ENCODE measurements around the gene MPZL3. TPM values are rescaled to one million over a fixed set of nuclear protein-coding genes. Genes with fewer than 3 reads are reported as not detected.

Gene MPZL3
- total and polyA plus RNA-seq, 2 experiments from 2014 or later = 0.92 to 2.9 TPM

DNA sequence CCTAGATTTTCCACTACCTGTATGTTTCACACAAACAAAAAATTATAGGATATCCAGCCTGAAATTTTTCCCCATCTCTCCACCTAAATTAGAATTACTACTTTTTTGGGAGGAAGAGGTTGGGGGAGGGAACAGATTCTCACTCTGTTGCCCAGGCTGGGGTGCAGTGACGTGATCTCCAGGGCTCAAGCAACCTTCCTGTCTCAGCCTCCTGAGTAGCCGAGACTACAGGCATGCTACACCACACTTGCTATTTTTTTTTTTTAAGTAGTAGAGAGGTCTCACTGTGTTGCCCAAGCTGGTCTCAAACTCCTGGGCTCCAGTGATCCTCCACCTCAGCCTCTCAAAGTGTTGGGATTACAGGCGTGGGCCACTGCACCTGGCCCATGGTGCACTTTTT is 36.9 kb downstream of the MPZL3 start:
- peaks cover 10% of the 10 kb centered on the region for H3K27me3 Mint-ChIP-seq (ENCODE audit: insufficient read depth, low read depth, poor library complexity)
- H3K27ac Mint-ChIP-seq = no peak overlapping the region
- peaks cover 43% of the 10 kb centered on the region for H3K4me1 ChIP-seq (ENCODE audit: insufficient read depth)
- no peaks in the 10 kb centered on the region for H4K20me1 ChIP-seq (replicated peaks; ENCODE audit: insufficient read depth)
- no peak overlapping the region for H3K4me2 ChIP-seq
- ATAC-seq (no peak), DNase-seq (ENCODE audit: low spot score) (no peak)
- H3K27me3 ChIP-seq (ENCODE audit: insufficient read depth) = no peaks in the 10 kb centered on the region
- H3K9me3 Mint-ChIP-seq = no peaks in the 10 kb centered on the region
- H3K27ac ChIP-seq (ENCODE audit: low read depth) = no peak overlapping the region
- H3K4me1 Mint-ChIP-seq = peaks cover 46% of the 10 kb centered on the region
- no peak overlapping the region for H2AFZ ChIP-seq
- no peaks in the 10 kb centered on the region for H3K36me3 Mint-ChIP-seq (ENCODE audit: low read depth)
- H3K9me2 ChIP-seq (ENCODE audit: insufficient read depth) = peaks cover 4% of the 10 kb centered on the region; the same call in 1 of the 2 replicates
- no peaks in the 10 kb centered on the region for H3F3A ChIP-seq (replicated peaks; ENCODE audit: low read depth)
- H3K79me2 ChIP-seq (replicated peaks; ENCODE audit: insufficient read depth) = no peaks in the 10 kb centered on the region
- H3K36me3 ChIP-seq (ENCODE audit: insufficient read depth) = no peaks in the 10 kb centered on the region
- no peak overlapping the region for H3K4me3 Mint-ChIP-seq
- no peak overlapping the region for H3K4me3 ChIP-seq
- TF ChIP-seq EZH2 (IDR thresholded peaks at IDR 0.05; ENCODE audit: low read depth, unreplicated experiment) (no peak), POLR2AphosphoS5 (IDR thresholded peaks at IDR 0.05; ENCODE audit: low read depth) (no peak)
- TF ChIP-seq, protein P1, sequence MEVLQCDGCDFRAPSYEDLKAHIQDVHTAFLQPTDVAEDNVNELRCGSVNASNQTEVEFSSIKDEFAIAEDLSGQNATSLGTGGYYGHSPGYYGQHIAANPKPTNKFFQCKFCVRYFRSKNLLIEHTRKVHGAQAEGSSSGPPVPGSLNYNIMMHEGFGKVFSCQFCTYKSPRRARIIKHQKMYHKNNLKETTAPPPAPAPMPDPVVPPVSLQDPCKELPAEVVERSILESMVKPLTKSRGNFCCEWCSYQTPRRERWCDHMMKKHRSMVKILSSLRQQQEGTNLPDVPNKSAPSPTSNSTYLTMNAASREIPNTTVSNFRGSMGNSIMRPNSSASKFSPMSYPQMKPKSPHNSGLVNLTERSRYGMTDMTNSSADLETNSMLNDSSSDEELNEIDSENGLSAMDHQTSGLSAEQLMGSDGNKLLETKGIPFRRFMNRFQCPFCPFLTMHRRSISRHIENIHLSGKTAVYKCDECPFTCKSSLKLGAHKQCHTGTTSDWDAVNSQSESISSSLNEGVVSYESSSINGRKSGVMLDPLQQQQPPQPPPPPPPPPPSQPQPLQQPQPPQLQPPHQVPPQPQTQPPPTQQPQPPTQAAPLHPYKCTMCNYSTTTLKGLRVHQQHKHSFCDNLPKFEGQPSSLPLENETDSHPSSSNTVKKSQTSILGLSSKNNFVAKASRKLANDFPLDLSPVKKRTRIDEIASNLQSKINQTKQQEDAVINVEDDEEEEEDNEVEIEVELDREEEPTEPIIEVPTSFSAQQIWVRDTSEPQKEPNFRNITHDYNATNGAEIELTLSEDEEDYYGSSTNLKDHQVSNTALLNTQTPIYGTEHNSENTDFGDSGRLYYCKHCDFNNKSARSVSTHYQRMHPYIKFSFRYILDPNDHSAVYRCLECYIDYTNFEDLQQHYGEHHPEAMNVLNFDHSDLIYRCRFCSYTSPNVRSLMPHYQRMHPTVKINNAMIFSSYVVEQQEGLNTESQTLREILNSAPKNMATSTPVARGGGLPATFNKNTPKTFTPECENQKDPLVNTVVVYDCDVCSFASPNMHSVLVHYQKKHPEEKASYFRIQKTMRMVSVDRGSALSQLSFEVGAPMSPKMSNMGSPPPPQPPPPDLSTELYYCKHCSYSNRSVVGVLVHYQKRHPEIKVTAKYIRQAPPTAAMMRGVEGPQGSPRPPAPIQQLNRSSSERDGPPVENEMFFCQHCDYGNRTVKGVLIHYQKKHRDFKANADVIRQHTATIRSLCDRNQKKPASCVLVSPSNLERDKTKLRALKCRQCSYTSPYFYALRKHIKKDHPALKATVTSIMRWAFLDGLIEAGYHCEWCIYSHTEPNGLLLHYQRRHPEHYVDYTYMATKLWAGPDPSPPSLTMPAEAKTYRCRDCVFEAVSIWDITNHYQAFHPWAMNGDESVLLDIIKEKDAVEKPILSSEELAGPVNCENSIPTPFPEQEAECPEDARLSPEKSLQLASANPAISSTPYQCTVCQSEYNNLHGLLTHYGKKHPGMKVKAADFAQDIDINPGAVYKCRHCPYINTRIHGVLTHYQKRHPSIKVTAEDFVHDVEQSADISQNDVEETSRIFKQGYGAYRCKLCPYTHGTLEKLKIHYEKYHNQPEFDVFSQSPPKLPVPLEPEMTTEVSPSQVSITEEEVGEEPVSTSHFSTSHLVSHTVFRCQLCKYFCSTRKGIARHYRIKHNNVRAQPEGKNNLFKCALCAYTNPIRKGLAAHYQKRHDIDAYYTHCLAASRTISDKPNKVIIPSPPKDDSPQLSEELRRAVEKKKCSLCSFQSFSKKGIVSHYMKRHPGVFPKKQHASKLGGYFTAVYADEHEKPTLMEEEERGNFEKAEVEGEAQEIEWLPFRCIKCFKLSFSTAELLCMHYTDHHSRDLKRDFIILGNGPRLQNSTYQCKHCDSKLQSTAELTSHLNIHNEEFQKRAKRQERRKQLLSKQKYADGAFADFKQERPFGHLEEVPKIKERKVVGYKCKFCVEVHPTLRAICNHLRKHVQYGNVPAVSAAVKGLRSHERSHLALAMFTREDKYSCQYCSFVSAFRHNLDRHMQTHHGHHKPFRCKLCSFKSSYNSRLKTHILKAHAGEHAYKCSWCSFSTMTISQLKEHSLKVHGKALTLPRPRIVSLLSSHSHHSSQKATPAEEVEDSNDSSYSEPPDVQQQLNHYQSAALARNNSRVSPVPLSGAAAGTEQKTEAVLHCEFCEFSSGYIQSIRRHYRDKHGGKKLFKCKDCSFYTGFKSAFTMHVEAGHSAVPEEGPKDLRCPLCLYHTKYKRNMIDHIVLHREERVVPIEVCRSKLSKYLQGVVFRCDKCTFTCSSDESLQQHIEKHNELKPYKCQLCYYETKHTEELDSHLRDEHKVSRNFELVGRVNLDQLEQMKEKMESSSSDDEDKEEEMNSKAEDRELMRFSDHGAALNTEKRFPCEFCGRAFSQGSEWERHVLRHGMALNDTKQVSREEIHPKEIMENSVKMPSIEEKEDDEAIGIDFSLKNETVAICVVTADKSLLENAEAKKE (CRISPR knock-in tag; IDR thresholded peaks at IDR 0.05) = no peak

DNA sequence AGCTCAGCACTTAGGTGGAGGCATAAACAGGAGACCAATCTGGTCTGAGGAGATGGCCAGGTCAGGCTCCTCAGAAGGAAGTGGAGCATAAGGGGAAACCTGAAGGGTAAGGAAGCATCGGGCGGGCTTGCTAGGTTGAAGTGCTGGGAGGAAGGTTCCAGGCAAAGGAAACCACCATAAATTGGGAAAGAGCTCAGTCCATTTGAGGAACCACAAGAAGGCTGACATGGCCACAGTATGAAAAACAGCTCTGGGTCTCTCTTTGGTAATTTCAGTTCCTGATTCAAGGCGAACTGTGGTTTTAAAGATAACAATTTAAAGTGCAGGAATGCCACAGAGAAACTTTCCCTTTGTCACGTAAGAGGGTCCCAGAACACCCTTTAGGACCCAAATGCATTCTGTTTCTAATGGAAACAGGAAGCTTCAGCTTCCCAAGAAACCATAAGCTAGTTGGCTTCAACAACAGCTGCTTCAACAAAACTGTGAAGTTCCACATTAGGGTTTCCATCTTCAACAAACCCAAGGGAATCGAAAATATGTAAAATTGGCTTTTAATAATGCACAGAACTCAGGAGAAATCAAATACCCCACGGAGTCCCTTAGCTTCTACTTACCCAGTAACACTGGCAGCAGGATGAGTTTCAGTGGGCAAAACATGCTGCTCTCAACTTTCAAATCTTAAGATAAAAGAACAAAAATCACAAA is 37.8 kb downstream of the MPZL3 start:
- Histone ChIP-seq H3K36me3 (ENCODE audit: insufficient read depth) (no peaks in the 10 kb centered on the region), H3K9me2 (ENCODE audit: insufficient read depth) (peaks cover 4% of the 10 kb centered on the region; the same call in 1 of the 2 replicates), H3K4me1 (ENCODE audit: insufficient read depth) (peaks cover 48% of the 10 kb centered on the region), H3K27me3 (ENCODE audit: insufficient read depth) (no peaks in the 10 kb centered on the region), H4K20me1 (replicated peaks; ENCODE audit: insufficient read depth) (no peaks in the 10 kb centered on the region), H3K27ac (ENCODE audit: low read depth) (no peak overlapping the region; the same call in 1 of the 2 replicates), H3K4me2 (no peak overlapping the region), H3F3A (replicated peaks; ENCODE audit: low read depth) (no peaks in the 10 kb centered on the region), H3K79me2 (replicated peaks; ENCODE audit: insufficient read depth) (no peaks in the 10 kb centered on the region), H3K4me3 (no peak overlapping the region), H2AFZ (peak overlapping the region; percentile 87; the same call in 1 of the 2 replicates)
- DNase-seq (ENCODE audit: low spot score) (no peak), ATAC-seq (no peak)
- Mint-ChIP-seq H3K4me1 (peaks cover 47% of the 10 kb centered on the region), H3K4me3 (no peak overlapping the region), H3K9me3 (no peaks in the 10 kb centered on the region), H3K27me3 (ENCODE audit: insufficient read depth, low read depth, poor library complexity) (peaks cover 12% of the 10 kb centered on the region), H3K27ac (no peak overlapping the region; the same call in 1 of the 2 replicates), H3K36me3 (ENCODE audit: low read depth) (no peaks in the 10 kb centered on the region)
- TF ChIP-seq NANOG (IDR thresholded peaks at IDR 0.05; ENCODE audit: borderline replicate concordance) = no peak

All from GM23338 (cell line).